Pericardium fibroblast (primary cell): ENCODE results near the gene HIC1. TPM values are rescaled to one million over a fixed set of nuclear protein-coding genes. Genes with fewer than 3 reads are reported as not detected.

ENCODE experiments used
- total RNA-seq: library from RNA; depleted of rRNA; stranded (reverse); fragments of >200 nt; gene quantifications from 2 replicates; pipeline ENCODE4 v1.2.3, GENCODE V29; 2015

HIC1 gene
- 73.4 and 91.3 TPM in 2 replicates for total RNA-seq

GRCh38 chr17:2054512-2055291 lies at the start of gene HIC1:
HIC1 (plus strand) TSS chr17:2055103; CDS start chr17:2056691, 1,588 bp downstream.

GRCh38 chr17:2025220-2025621 lies 29.7 kb upstream of the HIC1 start, which contains the start of gene RTN4RL1:
RTN4RL1 (minus strand) TSS chr17:2025334; CDS start chr17:2024865, 469 bp downstream.

GRCh38 chr17:2029911-2030778 lies 24.8 kb upstream of the HIC1 start, which contains the start of gene DPH1:
DPH1 (plus strand) TSS chr17:2030153; CDS start chr17:2030170, 17 bp downstream.

GRCh38 chr17:2041561-2042389 lies 13.1 kb upstream of the HIC1 start, which contains the start of gene OVCA2:
OVCA2 (plus strand) TSS chr17:2042022; CDS start chr17:2042048, 26 bp downstream.

Other genes starting within 250 kb of the HIC1 start
- gene SMYD4, start 225.2 kb upstream of the HIC1 start, total RNA-seq, result 4.5 and 4.6 TPM in 2 replicates
- 16.8 and 23.7 TPM in 2 replicates for gene RPA1, start 225.1 kb upstream of the HIC1 start, total RNA-seq
- 0.58 and 2.9 TPM in 2 replicates for gene RTN4RL1, start 29.8 kb upstream of the HIC1 start, total RNA-seq
- gene DPH1, start 24.9 kb upstream of the HIC1 start, total RNA-seq, result 26.3 and 36.7 TPM in 2 replicates
- gene OVCA2, start 13.1 kb upstream of the HIC1 start, total RNA-seq, result 47.5 and 59.3 TPM in 2 replicates
- 20.0 and 49.5 TPM in 2 replicates for gene SMG6, start 248.7 kb downstream of the HIC1 start, total RNA-seq
- gene SRR, start 248.8 kb downstream of the HIC1 start, total RNA-seq, result 19.6 and 24.1 TPM in 2 replicates